GM19035 (cell line): Measurements from ENCODE around the gene DSCAML1.

Source experiments
- ATAC-seq: cut with Tn5 transposase; IDR thresholded peaks from one replicate; pipeline ENCODE4 v1.9.1; 2021; ENCODE audit not compliant: unreplicated experiment

The DSCAML1 gene

GRCh38 chr11:117481036-117481435 lies 316.0 kb downstream of the DSCAML1 start:
- no peak for ATAC-seq

- no peak for ATAC-seq
Observed at GRCh38 chr11:117480221-117480620, 316.8 kb downstream of the DSCAML1 start.

- ATAC-seq = no peak
Observed at GRCh38 chr11:117479372-117479771, 317.6 kb downstream of the DSCAML1 start.

GRCh38 chr11:117478926-117479325 lies 318.1 kb downstream of the DSCAML1 start:
- no peak for ATAC-seq

GRCh38 chr11:117478126-117478860 lies 318.7 kb downstream of the DSCAML1 start:
- ATAC-seq = no peak

DNA sequence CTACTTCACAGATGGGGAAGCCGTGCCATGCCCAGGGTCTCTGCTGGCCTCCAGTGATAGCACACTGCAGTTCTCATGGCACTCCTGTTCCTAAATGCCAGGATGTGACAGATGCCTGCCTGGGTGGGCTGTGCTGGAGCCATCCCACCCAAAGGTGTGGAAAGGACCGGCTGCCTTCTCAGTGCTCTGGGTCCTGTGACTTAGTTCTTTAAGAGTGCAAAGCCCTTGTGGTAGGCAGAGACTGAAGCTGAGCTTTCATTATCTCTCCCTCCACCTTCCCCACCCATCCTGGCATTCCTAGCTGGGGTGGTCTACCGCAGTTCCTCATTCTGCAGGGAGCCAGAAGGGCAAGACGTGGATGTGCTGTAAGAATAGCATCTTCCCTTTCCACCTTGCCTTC lies 319.3 kb downstream of the DSCAML1 start:
- no peak for ATAC-seq

DNA sequence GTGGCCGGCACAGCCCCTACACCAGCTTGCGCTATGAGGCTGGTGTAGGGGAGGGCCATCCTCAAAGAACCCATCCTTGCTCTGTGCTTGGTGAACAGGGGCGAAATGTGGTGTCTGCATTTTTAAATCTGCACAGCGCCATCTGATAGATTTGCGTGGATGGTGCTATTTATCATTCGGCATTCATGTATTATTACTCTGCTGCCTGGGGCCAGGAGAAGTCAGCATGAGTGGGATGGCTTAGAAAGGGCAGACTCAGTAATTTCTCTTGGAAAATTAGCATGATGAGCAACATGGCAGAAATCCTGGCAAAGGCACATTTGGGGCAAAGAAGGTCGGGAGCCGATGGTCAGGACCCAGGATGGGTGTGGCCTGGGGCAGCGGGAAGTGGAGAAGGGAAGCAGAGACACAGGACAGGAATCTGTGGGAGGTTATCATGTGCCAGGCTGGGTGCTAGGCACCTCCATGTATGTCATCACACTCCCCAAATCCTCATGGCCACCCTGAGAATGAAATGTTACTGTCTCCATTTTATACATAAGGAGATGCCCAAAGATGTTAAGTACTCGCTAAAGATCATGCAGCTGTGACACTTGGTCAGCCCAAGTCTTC lies 320.4 kb downstream of the DSCAML1 start:
- ATAC-seq = no peak

DNA sequence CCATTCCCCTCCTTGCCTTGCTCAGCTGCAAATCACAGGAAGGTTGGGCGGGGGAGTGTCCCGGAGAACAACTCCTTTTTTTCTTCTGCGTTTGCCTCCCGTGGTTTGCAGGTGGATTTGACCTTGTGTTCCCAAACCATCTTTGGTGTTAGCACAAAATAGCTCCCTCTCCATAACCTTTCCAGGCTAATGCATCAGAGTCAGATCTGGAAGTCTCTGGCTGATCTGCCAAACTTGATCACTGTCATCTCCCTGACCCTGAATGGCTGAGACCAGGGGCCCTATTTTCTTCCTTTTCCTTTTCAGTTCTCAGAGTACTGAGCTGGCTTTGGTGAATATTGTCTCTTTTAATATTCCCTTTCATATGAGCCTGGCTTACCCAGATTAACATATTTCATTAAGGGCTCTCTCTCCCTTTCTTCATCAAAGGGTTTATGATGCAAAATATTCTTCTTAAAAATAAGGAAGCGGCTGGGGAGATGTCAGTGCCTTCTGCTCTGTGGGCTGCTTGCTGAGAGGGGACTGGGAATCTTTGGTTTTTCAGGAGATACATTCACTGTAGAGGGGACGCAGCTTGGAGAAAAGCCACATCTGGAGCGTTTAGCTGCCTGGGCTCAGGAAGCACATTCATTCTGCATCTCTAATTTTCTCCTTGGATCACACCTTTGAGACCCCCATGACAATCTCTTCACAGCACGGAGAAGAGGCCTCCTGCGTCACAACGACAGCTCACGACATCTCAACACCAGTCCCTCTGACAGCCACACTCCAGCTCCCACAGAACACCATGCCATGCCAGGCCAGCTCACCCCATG lies 321.1 kb downstream of the DSCAML1 start:
- ATAC-seq = no peak

- no peak for ATAC-seq
Observed at GRCh38 chr11:117473481-117474091, 323.4 kb downstream of the DSCAML1 start.

DNA sequence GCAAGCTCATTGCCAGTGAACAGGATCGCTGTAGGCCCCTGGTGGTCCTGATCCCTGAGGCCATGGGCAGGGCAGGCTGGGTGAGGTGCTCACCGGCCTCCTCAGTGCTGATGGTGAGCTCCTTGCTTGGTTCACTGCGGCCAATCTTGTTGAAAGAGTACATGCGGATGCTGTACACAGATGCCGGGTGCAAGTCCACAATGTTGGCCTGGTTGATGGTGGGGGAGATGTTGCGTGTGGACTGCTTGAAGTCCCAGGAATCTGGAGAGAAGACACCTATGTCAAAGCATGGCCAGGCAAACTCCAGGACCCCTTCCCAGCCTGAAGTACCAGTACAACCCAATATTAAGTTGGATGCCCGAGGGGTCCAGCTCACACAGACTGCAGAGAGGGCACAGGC lies 325.2 kb downstream of the DSCAML1 start:
- no peak for ATAC-seq

DNA sequence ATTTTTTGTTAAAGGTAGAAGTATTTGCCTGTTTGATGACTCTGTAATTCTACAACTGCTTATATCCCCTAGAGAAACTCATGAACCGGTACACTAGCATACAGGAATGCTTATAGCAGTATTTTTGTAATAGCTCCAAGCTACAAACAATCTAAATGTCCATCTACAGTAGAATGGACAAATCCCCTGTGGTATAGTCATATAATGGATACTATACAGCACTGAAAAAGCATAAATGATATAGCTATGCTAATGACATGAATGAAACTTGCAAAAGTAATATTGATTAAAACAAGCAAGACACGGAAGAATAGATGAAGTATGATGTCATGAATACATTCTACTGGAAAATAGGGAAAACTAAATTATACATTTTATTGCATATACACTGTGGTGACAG lies 326.4 kb downstream of the DSCAML1 start:
- ATAC-seq = no peak

DNA sequence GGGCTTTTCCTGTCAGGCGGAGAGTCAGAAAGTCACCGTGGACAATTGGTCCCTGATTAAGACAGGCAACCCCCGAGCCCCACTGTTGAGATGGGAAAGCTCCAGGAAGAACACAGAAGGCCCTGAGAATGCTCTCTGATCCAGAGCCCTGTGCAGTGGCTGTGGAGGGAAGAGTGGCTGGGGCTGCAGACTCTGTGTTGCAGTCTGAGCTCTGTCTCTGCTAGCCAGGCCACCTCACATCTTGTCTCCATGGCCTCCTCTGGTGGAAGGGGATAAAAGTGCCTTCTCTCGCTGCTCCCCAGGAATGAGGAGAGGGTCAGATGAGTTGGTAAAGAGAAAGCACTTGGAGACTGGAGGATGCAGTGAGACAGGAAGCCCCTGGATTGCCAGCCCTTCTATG lies 328.1 kb downstream of the DSCAML1 start:
- ATAC-seq = no peak

DNA sequence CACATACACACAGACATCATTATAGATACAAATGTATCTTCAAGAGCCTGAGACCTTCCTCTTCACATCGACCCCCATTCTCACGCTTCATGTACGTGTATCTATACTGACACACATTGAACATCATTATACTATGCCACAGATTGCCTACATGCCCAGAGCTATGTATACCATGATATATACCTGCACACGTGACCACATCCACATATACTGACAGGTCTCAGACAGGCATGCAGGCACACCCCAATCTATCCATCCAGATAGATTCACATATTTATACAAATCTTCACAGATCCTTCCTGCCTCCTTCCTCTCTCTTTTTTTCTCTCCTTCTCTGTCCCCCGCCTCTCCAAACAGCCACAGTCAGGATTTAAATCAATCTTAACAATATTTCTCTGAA lies 329.2 kb downstream of the DSCAML1 start:
- no peak for ATAC-seq

- ATAC-seq = no peak
Observed at GRCh38 chr11:117466966-117467365, 330.1 kb downstream of the DSCAML1 start.

DNA sequence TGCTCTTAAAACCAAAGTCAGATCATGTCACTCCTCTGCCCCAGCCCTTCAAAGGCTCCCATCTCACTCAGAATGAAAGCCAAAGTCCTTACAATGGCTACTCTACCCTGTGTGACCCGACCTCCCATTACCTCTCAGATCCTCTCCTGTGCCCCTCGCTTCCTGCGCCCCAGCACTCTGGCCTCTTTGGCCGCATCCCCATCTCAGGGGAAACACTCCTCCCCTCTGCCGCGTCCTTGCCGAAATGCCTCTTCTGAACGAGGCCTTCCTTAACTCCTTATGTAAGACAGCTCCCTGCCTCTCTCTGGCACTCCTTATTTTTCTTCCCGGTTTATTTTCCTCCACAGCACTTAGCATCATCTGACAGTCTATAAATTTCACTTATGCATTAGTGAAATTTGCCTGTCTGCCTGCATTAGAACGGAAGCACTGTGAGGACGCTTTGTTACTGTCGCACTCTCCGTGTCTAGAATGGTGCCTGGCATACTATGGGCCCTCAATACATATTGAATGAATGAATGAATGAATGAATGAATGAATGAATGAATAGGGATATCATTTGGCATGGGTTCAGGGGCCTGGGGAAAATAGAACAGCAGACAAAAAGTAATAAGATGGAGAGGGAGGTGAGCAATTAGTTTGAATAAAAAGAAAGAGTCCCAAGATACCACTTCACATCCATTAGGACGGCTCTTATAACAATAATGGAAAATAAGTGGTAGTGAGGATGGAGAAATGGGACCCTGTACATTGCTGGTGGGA lies 331.6 kb downstream of the DSCAML1 start:
- ATAC-seq = no peak

DNA sequence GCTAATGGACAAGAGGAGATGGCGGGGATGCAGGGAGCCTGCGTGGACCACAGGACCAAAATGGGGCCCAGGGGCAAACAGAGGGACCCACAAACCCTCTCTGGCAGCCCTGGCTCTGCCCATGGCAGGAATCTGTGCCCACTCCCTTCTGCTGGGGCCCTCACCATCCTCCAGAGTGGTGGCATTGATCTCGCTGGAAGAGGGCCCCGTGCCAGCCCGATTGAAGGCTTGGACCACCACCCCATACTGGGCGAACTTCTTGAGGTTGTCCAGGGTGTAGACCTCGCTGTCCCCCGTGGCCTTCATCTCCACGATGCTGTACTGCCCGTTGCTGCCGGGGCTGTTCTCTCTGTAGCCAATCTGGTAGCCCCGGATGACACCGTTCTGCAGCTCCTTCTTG lies 332.2 kb downstream of the DSCAML1 start:
- no peak for ATAC-seq

- no peak for ATAC-seq
Observed at GRCh38 chr11:117462864-117463247, 334.2 kb downstream of the DSCAML1 start.

- ATAC-seq = no peak
Observed at GRCh38 chr11:117462183-117462863, 334.7 kb downstream of the DSCAML1 start.

GRCh38 chr11:117461396-117462182 lies 335.4 kb downstream of the DSCAML1 start:
- no peak for ATAC-seq

DNA sequence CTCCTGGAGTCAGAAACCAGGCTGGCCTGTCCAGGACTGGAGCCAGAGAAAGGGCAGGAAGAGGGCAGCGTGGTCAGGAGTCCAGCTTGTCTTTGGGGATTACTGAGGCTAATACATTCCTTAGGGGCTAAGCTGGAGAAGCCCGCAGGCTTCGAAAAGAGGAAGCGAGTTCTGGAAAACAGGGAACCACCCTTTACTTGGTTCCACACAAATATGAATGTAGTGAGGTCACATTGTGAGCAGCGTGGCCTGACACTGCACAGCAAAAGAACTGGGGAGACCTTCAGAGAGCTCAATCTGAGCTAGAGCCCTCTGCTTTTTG lies 337.1 kb downstream of the DSCAML1 start:
- no peak for ATAC-seq
